NCI-H2081 (cell line): ENCODE results near the gene CUL9.
A peak's percentile ranks its signal among the peaks of the same experiment; 100 is the strongest.

ENCODE experiments used
- DNase-seq, 2 experiments: peaks; one replicate each; lab custom pipeline; 2025; lab: John Stamatoyannopoulos, UW

The CUL9 gene

DNA sequence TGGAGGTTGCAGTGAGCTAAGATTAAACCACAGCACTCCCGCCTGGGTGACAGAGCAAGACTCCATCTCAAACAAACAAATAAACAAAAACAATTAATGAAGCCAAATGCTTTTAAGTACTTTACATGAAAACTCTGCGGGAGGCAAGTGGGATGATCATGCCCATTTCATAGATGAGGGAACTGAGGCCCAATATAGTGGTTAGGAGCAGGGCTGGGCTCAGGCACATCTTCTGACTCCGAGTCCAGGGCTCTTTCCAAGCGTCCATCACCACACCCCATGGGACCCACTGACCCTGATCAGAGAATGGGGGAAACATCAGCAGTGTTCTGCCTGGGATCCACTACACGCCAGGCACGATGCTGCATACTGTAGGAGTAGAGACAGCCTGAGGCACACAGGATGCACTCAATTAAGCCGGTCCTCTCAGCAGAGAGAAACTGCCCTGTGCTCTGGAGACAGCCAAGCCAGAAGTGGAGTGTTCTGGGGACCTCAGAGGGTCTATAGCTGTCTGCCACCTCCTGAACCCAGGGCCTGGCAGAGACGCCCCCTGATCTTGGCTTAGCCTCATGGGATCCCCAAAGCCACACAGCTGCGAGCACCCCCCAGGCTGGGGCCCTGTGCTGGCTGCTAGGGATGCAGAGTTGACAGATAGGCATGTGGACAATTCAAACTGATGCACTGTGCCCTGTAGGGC, 74.8 kb downstream of the CUL9 start:
- DNase-seq = no peak

DNA sequence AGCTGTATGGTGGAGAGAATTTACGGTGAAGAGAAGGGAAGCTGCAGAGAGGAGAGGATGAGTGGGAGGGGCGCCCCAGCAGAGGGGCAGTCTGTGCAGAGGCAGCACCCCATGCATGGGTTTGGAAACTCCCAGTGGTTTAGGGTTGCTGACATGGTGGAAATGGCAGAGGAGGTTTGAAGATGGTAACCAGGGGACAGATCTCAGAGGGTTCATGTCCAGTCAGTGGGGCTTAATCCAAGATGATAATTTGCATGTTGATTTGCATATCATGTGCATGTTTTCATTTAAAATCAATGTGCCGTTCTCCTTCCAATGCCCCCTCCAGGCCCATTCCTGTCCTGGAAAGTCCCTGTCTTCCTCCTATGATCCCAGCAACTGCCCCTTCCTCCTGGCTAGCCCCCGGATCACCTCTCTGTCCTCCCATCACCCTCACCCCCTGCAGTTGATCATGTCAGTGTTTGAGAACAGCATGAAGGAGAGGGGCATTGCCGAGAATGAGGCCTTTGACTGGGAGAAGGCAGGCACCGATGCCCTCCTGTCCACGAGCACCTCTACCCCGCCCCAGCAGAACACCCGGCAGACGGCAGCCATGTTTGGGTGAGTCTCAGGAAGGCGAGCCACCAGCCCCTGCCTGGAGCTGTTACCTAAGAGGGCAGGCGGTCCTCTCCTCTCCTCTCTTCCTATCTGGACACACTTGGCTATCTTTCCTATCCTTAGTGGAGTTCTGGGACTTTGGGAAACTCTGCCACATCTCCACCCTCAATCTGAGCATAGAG, 75.6 kb downstream of the CUL9 start:
- DNase-seq = no peak

DNA sequence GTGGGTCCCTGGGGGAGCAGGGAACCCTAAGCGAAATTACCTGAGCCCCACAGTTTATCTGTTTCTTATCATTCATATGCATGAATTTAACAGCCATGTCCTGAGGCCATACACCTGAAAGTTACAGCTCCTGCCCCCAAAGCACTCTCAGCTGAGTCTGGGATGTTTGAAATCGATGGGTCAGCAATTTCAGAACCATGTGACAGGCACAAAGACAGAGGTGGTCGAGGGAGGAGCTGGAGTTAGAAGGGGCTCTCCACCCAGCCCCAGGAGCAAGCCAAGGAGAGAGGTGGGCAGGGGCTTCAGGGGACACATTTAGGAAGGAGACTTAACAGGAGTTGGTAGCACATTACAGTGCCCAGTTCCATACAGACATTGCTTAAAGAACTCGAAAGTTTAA, 76.2 kb downstream of the CUL9 start:
- no peak for DNase-seq

DNA sequence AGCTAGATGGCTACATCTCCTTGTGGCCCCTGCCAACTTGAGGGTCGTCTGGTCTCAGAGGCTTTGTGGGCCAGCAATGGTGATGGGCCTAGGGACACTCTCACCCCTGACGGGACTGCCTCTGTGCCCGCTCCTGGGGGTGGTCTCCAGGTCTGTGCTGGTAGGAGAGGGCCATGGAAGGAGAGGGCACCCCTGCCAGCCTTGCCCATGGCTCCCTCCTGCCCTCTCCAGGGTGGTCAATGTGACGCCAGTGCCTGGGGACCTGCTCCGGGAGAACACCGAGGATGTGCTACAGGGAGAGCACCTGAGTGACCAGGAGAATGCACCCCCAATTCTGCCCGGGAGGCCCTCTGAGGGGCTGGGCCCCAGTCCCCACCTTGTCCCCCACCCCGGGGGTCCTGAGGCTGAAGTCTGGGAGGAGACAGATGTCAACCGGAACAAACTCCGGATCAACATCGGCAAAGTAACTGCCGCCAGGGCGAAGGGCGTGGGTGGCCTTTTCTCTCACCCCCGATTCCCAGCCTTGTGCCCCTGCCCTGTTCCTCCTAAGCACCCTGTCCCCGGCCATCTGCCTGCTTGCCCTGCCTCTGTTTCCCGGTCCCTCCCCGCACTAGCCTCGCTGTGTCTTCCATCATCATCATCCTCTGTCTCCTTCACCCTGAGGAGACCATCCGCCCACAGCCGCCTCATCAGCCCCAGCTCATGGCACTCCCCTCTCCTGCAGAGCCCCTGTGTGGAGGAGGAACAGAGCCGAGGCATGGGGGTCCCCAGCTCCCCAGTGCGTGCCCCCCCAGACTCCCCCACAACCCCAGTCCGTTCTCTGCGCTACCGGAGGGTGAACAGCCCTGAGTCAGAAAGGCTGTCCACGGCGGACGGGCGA, 77.1 kb downstream of the CUL9 start:
- no peak for DNase-seq

DNA sequence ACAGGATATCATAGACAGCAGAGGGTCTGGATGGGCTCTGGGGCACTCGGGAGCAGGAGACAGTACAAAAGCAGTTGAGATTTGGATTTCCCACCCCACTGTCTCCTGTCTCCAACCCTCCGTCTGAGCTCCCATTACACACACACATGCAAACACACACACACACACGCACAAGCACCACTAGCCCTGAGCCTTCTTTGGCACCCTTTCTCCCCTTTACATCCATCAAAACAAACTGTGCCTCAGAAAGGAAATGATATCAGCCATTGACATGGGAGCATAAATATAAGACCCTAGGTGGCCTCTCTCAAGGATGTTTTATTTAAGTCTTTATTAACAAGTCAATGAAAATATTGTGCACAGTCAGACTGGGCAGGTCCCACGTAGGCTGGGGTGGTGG, 78.8 kb downstream of the CUL9 start:
- no peak for DNase-seq

DNA sequence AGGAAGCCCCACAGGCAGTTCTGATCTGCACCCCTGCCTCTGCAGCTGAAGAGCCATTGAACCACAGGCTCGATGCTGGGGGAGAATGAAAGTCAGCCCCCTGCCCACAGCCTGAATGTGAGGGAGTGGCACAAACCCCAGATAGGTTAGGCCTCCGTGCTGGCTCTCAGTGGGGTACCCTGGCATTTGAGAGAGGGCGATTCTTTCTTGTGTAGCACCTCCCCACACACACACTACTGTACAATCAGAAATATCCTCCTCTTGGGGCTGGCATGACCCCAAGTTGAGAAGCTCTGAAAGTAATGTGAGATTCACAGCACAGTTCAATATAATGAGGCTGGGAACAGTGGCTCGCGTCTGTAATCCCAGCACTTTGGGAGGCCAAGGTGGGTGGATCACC, 79.2 kb downstream of the CUL9 start:
- DNase-seq = no peak

DNA sequence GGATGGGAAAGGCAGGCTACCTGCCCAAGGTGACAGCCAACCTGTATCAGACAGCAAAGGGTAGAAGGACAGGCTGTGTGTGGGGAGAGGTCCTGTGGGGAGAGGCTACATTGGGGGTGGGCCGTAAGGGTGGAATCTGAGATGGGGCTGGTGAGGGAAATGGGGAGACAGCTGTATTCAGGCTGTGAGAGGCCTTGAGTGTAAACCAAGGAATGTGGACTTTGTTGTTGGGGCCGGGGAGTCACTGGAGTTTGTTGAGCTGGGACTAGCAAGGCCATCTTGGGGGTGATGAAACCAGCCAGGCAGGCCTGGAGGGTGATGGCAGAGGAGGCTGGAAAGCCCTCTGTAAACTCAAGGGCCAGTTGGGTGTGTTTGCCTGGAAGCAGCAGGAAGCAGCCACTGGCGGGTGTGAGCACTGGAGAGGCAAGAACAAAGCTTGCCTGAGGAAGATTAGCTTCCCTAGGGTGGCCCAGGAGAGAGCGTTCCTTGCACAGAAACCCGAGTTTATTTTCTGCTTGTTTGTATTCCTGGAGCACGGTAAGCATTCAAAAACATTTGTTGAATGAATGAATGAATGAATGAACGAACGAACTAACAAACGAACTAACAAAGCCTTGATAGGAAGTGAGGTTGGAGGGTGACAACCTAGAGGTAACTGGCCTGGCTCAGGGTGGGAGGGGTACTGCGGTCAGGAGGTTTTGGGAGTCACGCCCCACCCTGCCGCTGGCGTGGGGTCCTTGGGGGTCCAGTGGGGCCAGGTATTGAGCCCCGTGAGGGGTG, 80.2 kb downstream of the CUL9 start:
- no peak for DNase-seq

DNA sequence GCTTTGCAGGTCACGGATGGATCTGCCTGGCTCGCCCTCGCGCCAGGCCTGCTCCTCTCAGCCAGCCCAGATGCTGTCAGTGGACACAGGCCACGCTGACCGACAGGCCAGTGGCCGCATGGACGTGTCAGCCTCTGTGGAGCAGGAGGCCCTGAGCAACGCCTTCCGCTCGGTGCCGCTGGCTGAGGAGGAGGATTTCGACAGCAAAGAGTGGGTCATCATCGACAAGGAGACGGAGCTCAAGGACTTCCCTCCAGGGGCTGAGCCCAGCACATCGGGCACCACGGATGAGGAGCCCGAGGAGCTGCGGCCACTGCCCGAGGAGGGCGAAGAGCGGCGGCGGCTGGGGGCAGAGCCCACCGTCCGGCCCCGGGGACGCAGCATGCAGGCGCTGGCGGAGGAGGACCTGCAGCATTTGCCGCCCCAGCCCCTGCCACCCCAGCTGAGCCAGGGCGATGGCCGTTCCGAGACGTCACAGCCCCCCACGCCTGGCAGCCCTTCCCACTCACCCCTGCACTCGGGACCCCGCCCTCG, 80.9 kb downstream of the CUL9 start:
- DNase-seq = no peak

DNA sequence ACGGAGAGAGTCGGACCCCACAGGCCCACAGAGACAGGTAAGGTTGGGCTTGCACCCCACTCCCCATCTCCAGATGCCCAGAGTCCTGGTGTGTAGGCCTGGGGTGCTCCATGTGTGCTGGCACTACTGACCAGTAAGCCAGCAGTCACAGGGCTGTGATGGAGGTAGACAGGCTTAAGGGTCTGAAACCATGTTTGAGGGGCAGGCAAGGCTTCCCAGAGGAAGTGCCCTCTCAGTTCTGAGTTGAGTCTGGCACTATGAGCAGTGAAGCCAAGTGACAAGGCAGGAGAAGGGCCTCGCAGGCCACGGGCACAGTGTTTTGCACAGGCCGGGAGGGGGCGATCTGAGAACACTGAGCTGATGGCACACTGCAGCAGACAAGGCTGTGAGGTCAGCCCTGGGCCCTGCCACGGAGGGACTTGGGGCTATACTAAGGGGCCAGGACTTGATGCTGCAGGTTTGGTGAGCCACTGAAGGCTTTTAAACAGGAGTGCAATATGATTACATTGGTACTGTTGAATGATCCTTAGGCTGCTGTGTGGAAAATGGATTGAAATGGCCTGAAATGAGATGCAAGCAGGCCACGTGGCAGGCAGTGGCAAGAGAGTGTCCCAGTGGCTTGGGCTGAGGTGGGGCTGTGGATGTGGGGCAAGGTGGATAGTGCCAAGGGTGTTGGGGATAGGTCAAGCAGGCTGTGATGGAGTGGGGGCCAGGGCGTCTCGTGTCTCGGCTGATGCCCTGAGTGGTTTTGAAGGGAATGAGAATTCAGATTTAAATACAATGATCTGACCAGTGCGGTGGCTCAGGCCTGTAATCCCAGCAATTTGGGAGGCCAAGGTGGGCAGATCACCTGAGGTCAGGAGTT, 81.5 kb downstream of the CUL9 start:
- DNase-seq = peak; percentile 52 to 56

DNA sequence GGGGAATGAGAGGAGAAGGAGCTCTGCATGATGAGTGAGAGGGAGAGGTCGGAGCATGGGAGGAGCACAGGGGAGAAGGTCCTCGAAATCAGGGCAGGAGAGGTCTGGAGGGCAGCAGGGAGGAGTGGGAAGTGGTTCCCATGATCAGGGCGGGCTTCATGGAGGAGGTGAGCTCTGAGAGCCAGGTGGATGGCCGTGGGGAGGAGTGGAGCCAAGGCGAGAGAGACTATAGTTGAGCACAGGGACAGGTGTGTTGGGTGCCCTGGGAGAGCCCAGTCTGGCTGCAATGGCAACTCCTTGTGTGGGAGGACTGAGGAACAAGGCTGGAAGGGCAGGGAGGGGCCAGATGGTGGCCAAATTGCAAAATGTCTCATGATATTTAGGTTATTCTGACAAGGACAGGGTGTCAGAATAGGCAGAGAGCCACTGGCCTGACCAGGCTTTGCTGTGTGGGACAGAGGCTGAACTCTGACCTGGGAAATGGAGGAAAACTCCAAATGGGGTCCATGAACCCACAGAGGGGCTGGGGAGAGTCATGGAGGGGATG, 82.7 kb downstream of the CUL9 start:
- no peak for DNase-seq

DNA sequence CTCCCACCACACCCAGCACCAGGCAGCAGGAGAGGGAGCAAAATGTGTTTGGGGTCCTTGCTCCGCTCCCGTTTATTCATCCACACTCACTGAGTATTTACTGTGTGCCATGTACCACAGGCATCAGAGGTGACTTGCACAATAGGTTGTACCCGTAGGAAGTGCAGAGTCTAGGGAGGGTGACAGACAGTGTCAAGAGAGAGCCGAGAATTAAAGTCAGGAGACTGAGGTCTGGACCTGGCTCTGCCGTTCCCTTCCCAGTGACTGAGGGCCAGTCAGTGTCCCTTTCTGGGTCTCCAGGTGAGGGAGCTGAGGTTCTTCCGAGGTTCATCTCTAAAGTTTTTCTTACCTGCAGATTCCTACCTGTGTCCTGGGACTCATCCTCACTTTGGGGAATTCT, 83.6 kb downstream of the CUL9 start:
- DNase-seq = no peak

DNA sequence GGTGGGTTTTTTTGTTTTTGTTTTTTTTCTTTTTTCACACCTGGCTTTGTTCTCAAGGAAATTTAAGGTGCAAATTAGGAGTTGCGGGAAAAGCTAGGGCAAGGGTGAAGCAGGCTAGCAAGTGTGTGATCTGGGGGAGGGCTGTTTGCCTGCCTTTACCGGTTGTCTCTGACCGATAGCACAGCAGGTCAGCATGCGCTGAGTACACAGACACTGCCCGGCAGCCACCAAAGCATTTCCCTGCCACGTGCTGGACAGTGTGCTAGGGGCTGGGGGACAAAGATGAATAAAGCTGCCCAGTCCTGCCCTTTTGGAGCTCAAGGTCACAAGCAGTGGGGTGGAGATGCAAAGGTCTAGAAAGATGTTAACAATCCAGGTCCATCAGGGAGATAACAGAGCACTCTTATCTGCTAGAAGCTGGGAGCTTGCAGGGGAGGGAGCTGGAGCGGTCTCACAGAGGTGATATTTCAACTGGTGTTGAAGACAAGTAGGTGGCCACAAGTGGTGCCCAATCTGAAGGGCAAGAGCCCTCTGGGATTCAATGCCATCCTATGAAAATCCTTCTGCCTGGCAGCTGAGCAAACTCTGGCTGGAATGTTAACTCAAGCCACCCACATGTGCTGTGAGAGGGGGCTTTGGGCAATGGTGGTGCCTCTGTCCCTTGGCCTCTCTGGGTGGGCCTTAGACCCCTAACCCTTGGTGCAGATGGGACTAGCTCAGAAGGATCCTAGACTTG, 85.8 kb downstream of the CUL9 start:
- peak in 1 of 2 experiments; percentile 12 for DNase-seq

DNA sequence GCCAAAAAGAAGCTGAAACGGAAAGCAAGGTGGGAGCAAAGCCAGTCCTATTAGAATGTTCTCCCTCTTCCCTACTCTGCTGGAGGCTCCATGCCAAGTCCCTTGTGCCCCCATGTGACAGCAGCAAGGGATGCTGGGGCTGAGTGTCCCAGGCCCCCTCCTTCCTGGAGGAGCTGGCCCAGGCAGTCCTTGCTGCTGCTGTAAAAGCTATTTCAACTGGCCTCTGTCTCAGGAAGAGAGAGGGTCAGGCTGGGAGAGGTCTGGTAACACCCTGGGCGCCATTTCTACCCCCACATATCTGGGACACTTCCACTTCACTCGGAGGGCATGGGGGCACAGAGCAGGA, 86.3 kb downstream of the CUL9 start:
- DNase-seq = no peak

DNA sequence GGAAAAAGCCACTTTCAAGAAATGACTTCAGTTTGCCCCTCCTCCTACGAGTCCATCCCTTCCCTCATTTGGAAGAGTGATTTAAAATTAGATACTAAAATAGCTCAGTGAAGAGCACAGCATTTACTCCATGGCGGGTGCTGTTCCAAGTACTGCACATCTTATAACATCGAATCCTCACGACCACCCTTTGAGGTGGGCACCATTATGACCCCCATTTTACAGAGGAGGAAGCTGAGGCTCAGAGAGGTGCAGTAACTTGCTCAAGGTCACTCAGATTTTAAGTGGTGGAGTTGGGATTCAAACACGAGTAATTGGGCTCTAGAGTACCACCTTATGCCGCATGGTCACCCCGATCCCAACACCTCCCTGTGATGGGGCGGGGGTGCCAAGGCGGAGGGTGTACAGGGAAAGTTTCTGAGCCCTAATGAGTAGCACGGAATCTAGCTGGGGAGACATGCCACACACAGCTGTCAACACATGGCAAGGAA, 86.8 kb downstream of the CUL9 start:
- DNase-seq = no peak

DNA sequence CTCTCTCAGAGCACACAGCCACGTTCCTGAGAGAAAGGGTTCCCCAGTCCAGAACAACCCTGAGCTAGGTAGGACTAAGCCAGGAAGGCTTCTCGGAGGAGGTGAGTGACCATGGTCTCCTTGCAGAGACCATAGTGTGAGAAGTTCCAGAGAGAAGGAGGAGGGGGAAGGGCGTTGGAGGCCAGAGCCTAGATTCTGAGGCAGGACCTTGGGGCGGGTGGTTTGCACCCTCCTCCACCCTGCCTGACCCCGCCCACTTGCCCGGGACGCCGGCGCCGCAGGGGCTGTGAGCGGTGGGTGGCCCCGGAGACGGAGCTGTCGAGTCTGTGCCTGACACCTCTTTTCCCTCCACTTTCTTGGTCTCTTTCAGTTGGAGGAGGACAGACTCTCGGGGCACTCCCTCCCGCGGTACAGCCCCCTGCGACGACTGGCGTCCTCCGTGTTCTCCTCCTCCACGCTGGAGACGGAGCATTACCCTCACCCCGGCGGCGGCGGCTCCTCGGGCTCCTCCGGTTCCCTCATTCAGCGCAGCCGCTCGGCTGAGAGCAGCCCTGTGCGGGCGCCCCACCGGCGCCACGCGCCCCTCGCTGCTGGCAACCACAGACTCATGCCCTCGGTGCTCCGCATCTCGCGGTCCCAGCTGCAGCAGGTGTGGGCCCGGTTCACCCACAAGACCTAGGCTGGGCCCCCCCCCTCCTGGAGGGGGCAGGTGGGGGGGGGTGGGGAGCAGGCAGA, 87.4 kb downstream of the CUL9 start:
- DNase-seq = no peak

DNA sequence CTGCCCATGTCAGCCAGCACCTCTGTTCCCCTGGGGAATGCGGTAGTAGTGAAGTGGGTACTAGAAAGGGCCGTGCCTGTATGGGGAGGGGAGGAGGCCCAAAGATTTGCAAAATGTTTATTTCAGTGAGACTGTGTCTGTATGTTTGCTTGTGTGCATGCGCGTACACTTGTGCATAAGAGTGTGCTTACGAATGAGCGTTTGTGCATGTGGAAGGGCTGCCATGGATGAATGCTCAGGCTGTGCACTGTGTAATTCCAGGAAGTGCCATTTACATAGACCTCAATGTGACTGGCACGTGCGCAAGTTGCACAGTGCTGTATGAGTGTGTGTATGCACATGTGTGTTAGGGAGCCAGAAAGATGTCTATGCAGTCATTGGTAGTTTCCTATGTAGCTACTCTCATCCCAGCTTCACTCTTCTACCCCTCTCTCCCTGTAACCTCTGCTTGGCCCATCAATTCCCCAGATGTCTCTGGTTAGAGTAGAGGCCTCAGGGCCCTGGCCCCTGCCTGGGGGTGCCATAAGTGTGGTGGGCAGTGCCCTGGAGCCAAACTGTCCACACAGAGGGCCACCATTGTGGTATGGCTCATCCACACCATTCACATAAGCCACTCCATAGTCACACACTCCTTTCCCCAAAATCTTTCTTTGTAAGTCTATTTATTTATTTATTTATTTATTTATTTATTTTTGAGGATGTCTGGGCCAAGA, 89.3 kb downstream of the CUL9 start:
- no peak for DNase-seq

DNA sequence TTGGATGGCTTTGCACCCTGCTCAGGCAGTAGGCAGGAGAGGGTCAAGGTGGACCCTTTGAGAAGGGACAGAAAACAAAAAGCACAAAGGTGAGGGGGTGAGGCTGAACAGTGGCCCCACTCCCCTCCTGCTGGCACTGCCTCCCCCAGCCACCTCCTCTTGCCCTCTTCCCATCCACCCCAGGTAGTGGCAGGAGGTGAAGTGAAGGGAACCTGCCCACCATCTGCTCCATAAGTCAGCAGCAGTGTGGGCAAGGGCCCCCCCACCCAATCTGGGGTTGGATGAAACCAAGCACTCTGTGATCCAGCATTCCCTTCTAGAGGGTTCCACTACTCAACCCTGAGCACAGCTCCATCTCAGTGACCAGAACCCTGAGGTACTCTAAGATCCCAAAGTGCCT, 89.9 kb downstream of the CUL9 start:
- DNase-seq = no peak

DNA sequence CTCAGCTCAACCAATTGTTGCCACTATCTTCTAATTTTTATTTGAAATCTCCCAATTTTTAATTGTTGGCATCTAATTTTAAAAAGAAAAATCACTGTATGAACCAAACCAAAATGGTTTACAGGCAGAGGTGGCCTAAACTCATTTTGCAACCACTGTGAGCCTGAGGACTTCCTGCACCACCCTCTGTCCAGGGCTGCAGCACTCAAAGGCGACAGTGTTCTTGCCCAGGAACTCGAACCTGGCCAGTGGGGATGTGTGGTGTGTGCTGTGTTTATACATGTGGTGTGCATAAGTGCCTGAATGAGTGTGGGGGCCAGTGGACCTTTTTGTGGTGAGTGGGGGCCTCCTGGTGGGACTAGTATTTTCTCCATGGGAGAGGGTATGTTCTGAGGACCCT, 91.7 kb downstream of the CUL9 start:
- no peak for DNase-seq
